GM23248 (cell line): ENCODE data around the gene ADAMTS17.

ENCODE experiments used
- EZH2 ChIP-seq: fragments of 200-600 bp; sonication (generic); IDR thresholded peaks from 2 replicates; pipeline ENCODE4 v1.6.1; 2018; ENCODE audit warnings: antibody characterized with exemption, mild to moderate bottlenecking; ENCODE audit not compliant: insufficient read depth, poor library complexity, severe bottlenecking
- EZH2phosphoT487 ChIP-seq: fragments of 200-600 bp; sonication (generic); IDR thresholded peaks from 2 replicates; pipeline ENCODE4 v1.6.1; 2018; ENCODE audit warnings: antibody characterized with exemption, moderate library complexity, mild to moderate bottlenecking, low read depth; ENCODE audit not compliant: insufficient read depth

- TF ChIP-seq EZH2 (no peak), EZH2phosphoT487 (no peak)
Measured at GRCh38 chr15:100193277-100193860, 148.4 kb downstream of the ADAMTS17 start.
